Measurements from ENCODE around the gene DENND6A. TPM values are rescaled to one million over a fixed set of nuclear protein-coding genes. Genes with fewer than 3 reads are reported as not detected.
A peak's percentile ranks its signal among the peaks of the same experiment; 100 is the strongest.

The DENND6A gene
- total and polyA plus RNA-seq, 2 of the 13 experiments (the other 11 are each of a cell fraction or from before 2014, with no cell fraction given), result 9.4 to 11.1 TPM

DNA sequence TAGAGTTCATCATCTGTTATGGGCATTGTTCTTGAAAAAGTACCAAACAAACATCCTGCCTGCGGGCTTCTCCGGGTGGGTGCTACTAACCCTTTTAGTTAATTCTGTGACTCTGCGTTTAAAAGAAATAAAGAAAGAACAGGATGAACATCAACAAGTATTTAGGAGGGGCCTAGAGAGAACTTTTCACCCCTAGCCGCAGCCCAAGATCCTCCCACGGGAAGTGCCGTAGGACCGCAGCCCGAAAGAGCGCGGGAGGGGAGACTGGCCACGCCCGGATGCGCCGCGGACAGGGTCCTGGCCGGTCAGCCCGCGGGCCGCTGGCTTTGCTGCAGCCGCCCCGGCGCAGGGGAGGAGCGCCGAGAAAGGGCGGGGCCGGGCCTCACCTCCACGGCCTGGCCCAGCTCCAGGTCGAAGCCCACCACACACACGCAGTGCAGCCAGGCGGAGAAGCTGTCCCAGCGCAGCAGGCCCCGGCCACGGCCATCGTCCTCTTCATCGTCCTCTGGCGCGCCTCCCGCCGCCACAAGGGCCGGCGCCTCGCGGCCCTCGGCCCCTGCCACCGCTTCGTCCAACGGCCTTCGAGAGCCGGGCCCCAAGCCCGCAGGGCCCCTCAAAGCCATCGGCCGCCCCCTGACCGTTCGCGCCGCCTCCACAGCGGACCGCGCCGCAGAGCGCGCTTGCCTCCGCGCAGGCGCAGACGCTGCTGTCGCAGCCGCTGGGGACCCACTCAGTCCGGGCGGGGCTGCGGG is at the start of gene DENND6A (continued):
- TF ChIP-seq ZBTB38 (CRISPR knock-in tag; IDR thresholded peaks at IDR 0.05), result peak; percentile 86; the same call in 1 of the 2 replicates
- TF ChIP-seq ZNF569 (CRISPR knock-in tag; IDR thresholded peaks at IDR 0.05; ENCODE audit: borderline replicate concordance), result no peak
- TF ChIP-seq ZNF367 (CRISPR knock-in tag; IDR thresholded peaks at IDR 0.05; ENCODE audit: borderline replicate concordance), result no peak
- peak; percentile 96 for TF ChIP-seq ZNF724P (CRISPR knock-in tag; IDR thresholded peaks at IDR 0.05; ENCODE audit: borderline replicate concordance)
- no peak for TF ChIP-seq ZNF781 (CRISPR knock-in tag; IDR thresholded peaks at IDR 0.05; ENCODE audit: borderline replicate concordance, not compliant biosample characterization)
- peak; percentile 59; the same call in 1 of the 2 replicates for TF ChIP-seq GFI1 (CRISPR knock-in tag; IDR thresholded peaks at IDR 0.05; ENCODE audit: borderline replicate concordance)
- TF ChIP-seq ZC3H13 (CRISPR knock-in tag; IDR thresholded peaks at IDR 0.05), result peak; percentile 94
- no peak for TF ChIP-seq SRF (IDR thresholded peaks at IDR 0.05; ENCODE audit: low read depth, low read length)
- TF ChIP-seq ZBTB25 (CRISPR knock-in tag; IDR thresholded peaks at IDR 0.05), result 0 out of 2 replicates have a peak, but pooled peaks have one; percentile 46
- TF ChIP-seq ZNF17 (CRISPR knock-in tag; IDR thresholded peaks at IDR 0.05), result no peak
- TF ChIP-seq ZFP36 (IDR thresholded peaks at IDR 0.05; ENCODE audit: borderline replicate concordance, low read depth, low read length, partially characterized antibody), result no peak
- TF ChIP-seq ZNF615 (CRISPR knock-in tag; IDR thresholded peaks at IDR 0.05; ENCODE audit: borderline replicate concordance), result no peak
- TF ChIP-seq CERS6 (CRISPR knock-in tag; IDR thresholded peaks at IDR 0.05), result no peak
- peak; percentile 90; the same call in 1 of the 2 replicates for TF ChIP-seq ZFAT (CRISPR knock-in tag; conservative IDR thresholded peaks at IDR 0.05)
- TF ChIP-seq RXRB (CRISPR knock-in tag; IDR thresholded peaks at IDR 0.05; ENCODE audit: borderline replicate concordance), result no peak
- no peak for TF ChIP-seq ZNF460 (CRISPR knock-in tag; IDR thresholded peaks at IDR 0.05; ENCODE audit: borderline replicate concordance)
- TF ChIP-seq, protein P1, sequence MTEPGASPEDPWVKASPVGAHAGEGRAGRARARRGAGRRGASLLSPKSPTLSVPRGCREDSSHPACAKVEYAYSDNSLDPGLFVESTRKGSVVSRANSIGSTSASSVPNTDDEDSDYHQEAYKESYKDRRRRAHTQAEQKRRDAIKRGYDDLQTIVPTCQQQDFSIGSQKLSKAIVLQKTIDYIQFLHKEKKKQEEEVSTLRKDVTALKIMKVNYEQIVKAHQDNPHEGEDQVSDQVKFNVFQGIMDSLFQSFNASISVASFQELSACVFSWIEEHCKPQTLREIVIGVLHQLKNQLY (CRISPR knock-in tag; IDR thresholded peaks at IDR 0.05), result no peak; the same call in 1 of the 2 replicates
- TF ChIP-seq RELA (CRISPR knock-in tag; IDR thresholded peaks at IDR 0.05), result no peak
- peak; percentile 90; the same call in 1 of the 2 replicates for TF ChIP-seq PREB (CRISPR knock-in tag; IDR thresholded peaks at IDR 0.05)
- peak; percentile 99 for TF ChIP-seq ZNF547 (CRISPR knock-in tag; IDR thresholded peaks at IDR 0.05)
- TF ChIP-seq MBNL3 (CRISPR knock-in tag; conservative IDR thresholded peaks at IDR 0.05), result no peak
- TF ChIP-seq ISX (CRISPR knock-in tag; conservative IDR thresholded peaks at IDR 0.05), result 0 out of 2 replicates have a peak, but pooled peaks have one; percentile 79
- peak; percentile 55; the same call in 1 of the 2 replicates for TF ChIP-seq FLYWCH1 (CRISPR knock-in tag; IDR thresholded peaks at IDR 0.05)
